Karpas-422 (cell line): ENCODE results near the gene RBMX2. TPM values are rescaled to one million over a fixed set of nuclear protein-coding genes. Genes with fewer than 3 reads are reported as not detected.
A peak's percentile ranks its signal among the peaks of the same experiment; 100 is the strongest.
"Not testable (repeated sequence)": the region's sequence is repeated elsewhere in the genome, so short reads cannot be mapped to it uniquely, and the experiment has no call there.

Source experiments
- DNase-seq: peaks from one replicate; pipeline ENCODE4 v3.0.0-alpha.2; 2015
- H2AFZ ChIP-seq: fragments of 200-600 bp; sonication (generic); 2 replicates; pipeline ENCODE4 v1.6.1; 2014; ENCODE audit warnings: antibody characterized with exemption, low read length, mixed read lengths
- H3K27ac ChIP-seq: fragments of 200-600 bp; sonication (generic); 2 replicates; pipeline ENCODE4 v1.5.1; 2014; ENCODE audit warnings: mild to moderate bottlenecking, low read length, moderate library complexity
- H3K27me3 ChIP-seq: fragments of 200-600 bp; sonication (generic); 2 replicates; pipeline ENCODE4 v1.6.1; 2014; ENCODE audit warnings: low read length, mixed read lengths
- H3K36me3 ChIP-seq: fragments of 200-600 bp; sonication (generic); 2 replicates; pipeline ENCODE4 v1.6.1; 2014; ENCODE audit warnings: low read length, mixed read lengths; ENCODE audit not compliant: insufficient read depth
- H3K4me1 ChIP-seq: fragments of 200-600 bp; sonication (generic); 2 replicates; pipeline ENCODE4 v1.6.1; 2014; ENCODE audit warnings: mild to moderate bottlenecking, low read length, mixed read lengths
- H3K4me2 ChIP-seq: fragments of 200-600 bp; sonication (generic); 2 replicates; pipeline ENCODE4 v1.6.1; 2014; ENCODE audit warnings: low read length, low read depth, mild to moderate bottlenecking; ENCODE audit not compliant: poor library complexity, severe bottlenecking
- H3K4me3 ChIP-seq: fragments of 200-600 bp; sonication (generic); 2 replicates; pipeline ENCODE4 v1.5.1; 2014; ENCODE audit warnings: mild to moderate bottlenecking, antibody characterized with exemption, low read length, mixed read lengths
- H3K79me2 ChIP-seq: fragments of 200-600 bp; sonication (generic); 2 replicates; pipeline ENCODE4 v1.6.1; 2014; ENCODE audit warnings: mild to moderate bottlenecking, low read length, mixed read lengths
- H3K9ac ChIP-seq: fragments of 200-600 bp; sonication (generic); 2 replicates; pipeline ENCODE4 v1.6.0; 2014; ENCODE audit warnings: low read length
- H3K9me2 ChIP-seq: fragments of 200-600 bp; sonication (generic), shearing (Covaris generic); replicated peaks from 2 replicates; pipeline ENCODE4 v1.6.0; 2014; ENCODE audit warnings: mild to moderate bottlenecking, low read length, moderate library complexity; ENCODE audit not compliant: insufficient read depth
- H3K9me3 ChIP-seq: fragments of 300-700, 200-600 bp; sonication (generic); 2 replicates; pipeline ENCODE4 v1.6.1; 2014; ENCODE audit warnings: low read length, mixed read lengths
- H4K20me1 ChIP-seq: fragments of 200-600 bp; sonication (generic); 2 replicates; pipeline ENCODE4 v1.6.1; 2014; ENCODE audit warnings: mild to moderate bottlenecking, antibody characterized with exemption, low read length, low read depth; ENCODE audit not compliant: insufficient read depth
- total RNA-seq: library from RNA; depleted of rRNA; stranded (reverse); fragments of >200 nt; shearing (Covaris generic); gene quantifications from 2 replicates; pipeline ENCODE4 v1.2.3, GENCODE V29; 2014; ENCODE audit warnings: low replicate concordance

RBMX2 gene
- total RNA-seq, 1 experiment from 2014 or later = 16.0 TPM

DNA sequence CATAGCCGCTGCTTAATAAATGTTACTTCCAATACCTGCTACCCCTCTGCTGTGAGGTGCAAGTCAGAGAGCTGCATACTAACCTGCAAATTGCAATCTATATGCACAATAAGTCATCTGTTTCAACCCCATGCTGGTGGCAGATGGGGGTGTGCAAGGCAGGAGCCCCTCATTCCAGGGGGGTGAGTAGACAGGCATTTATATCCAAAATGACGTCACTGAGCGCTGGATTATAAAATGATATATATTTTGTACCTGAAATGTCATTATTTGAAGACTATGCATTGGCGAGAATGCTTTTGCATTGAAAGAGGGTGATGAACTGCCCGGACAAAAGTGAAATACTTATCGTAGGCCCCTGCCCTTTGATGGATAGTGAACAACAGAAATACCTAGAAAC is 24.7 kb downstream of the RBMX2 start:
- Histone ChIP-seq H3K4me3 (no peak overlapping the region), H3K4me1 (no peaks in the 10 kb centered on the region), H4K20me1 (no peaks in the 10 kb centered on the region), H3K27ac (no peak overlapping the region), H3K9me2 (no peaks in the 10 kb centered on the region), H3K4me2 (no peak overlapping the region), H3K79me2 (no peaks in the 10 kb centered on the region), H3K9ac (no peak overlapping the region), H3K27me3 (no peaks in the 10 kb centered on the region), H3K9me3 (no peaks in the 10 kb centered on the region), H3K36me3 (no peaks in the 10 kb centered on the region), H2AFZ (no peak overlapping the region)
- peak; percentile 24 for DNase-seq

DNA sequence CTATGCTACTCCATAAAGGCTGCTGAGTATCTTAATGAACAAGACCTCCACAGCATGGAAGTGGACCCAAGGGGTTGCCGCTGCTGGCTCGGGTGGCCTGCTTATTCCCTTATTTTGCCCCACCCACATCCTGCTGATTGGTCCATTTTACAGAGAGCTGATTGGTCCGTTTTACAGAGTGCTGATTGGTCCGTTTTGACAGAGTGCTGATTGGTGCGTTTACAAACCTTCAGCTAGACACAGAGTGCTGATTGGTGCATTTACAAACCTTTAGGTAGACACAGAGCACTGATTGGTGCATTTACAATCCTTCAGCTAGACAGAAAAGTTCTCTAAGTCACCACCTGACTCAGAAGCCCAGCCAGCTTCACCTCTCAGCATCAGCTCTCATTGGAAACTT is 27.4 kb downstream of the RBMX2 start:
- not testable (repeated sequence) for H3K9me2 ChIP-seq, H2AFZ ChIP-seq, H3K36me3 ChIP-seq, H3K4me3 ChIP-seq, H3K9me3 ChIP-seq, DNase-seq, H3K4me2 ChIP-seq, H3K27ac ChIP-seq, H3K27me3 ChIP-seq, H4K20me1 ChIP-seq, H3K79me2 ChIP-seq, H3K4me1 ChIP-seq, H3K9ac ChIP-seq

GRCh38 chrX:130435937-130436336 is 34.1 kb downstream of the RBMX2 start:
- H3K9me2 ChIP-seq = no peaks in the 10 kb centered on the region
- no peaks in the 10 kb centered on the region for H3K36me3 ChIP-seq
- no peak overlapping the region for H3K27ac ChIP-seq
- no peak overlapping the region for H2AFZ ChIP-seq
- H3K9ac ChIP-seq = no peak overlapping the region
- H3K27me3 ChIP-seq = no peaks in the 10 kb centered on the region
- H3K4me1 ChIP-seq = no peaks in the 10 kb centered on the region
- no peaks in the 10 kb centered on the region for H3K9me3 ChIP-seq
- no peak overlapping the region for H3K4me2 ChIP-seq
- no peaks in the 10 kb centered on the region for H4K20me1 ChIP-seq
- no peaks in the 10 kb centered on the region for H3K79me2 ChIP-seq
- no peak for DNase-seq
- H3K4me3 ChIP-seq = no peak overlapping the region

DNA sequence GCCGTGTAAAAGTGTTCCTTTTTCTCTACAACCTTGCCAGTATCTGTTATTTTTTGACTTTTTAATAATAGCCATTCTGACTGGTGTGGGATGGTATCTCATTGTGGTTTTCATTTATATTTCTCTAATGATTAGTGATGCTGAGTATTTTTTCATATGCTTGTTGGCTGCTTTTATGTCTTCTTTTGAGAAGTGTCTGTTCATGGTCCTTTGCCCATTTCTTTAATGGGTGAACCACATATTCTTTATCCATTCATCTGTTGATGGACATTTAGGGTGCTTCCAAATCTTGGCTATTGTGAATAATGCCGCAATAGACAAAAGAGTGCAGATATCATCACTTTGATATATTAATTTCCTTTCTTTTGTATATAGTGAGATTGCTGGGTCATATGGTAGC is 36.2 kb downstream of the RBMX2 start:
- H3K27me3 ChIP-seq = not testable (repeated sequence)

DNA sequence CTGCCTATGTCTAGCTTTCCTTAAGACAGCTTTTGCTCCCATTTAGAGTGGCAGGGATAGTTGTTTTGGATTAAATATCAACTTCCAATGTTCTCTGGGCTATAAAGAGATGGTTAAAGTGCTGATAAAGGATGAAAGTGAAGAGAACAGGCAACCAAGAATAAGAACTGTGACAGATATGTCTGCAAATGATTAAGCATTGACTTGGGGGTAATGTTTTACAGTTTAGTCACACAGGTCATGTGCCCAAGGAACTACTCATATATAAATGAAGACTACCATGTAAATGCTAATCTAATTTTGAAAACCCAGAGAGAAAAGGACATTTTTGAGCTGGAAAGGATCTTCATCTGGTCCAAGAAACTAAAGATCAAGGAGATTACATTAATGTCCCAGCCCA is 42.1 kb downstream of the RBMX2 start:
- Histone ChIP-seq H3K4me3 (no peak overlapping the region), H3K9me2 (no peaks in the 10 kb centered on the region), H3K4me1 (no peaks in the 10 kb centered on the region), H2AFZ (no peak overlapping the region), H3K27ac (no peak overlapping the region), H3K9ac (no peak overlapping the region), H3K36me3 (no peaks in the 10 kb centered on the region), H3K9me3 (no peaks in the 10 kb centered on the region), H4K20me1 (no peaks in the 10 kb centered on the region), H3K4me2 (no peak overlapping the region), H3K79me2 (no peaks in the 10 kb centered on the region), H3K27me3 (no peaks in the 10 kb centered on the region)
- DNase-seq = no peak

More for the DNA sequence above, 36.2 kb downstream of the RBMX2 start:
- not testable (repeated sequence) for H3K4me2 ChIP-seq, H3K9ac ChIP-seq, H4K20me1 ChIP-seq, H3K4me3 ChIP-seq, DNase-seq, H3K4me1 ChIP-seq, H3K36me3 ChIP-seq, H3K9me2 ChIP-seq, H3K27ac ChIP-seq, H2AFZ ChIP-seq, H3K79me2 ChIP-seq, H3K9me3 ChIP-seq

GRCh38 chrX:130444641-130445336 is 43.0 kb downstream of the RBMX2 start:
- Histone ChIP-seq H3K79me2 (no peaks in the 10 kb centered on the region), H3K4me2 (no peak overlapping the region), H3K27me3 (no peaks in the 10 kb centered on the region), H3K4me1 (no peaks in the 10 kb centered on the region), H3K9me2 (no peaks in the 10 kb centered on the region), H2AFZ (no peak overlapping the region), H4K20me1 (no peaks in the 10 kb centered on the region), H3K4me3 (no peak overlapping the region), H3K27ac (no peak overlapping the region), H3K36me3 (no peaks in the 10 kb centered on the region), H3K9me3 (no peaks in the 10 kb centered on the region), H3K9ac (no peak overlapping the region)
- DNase-seq = no peak

DNA sequence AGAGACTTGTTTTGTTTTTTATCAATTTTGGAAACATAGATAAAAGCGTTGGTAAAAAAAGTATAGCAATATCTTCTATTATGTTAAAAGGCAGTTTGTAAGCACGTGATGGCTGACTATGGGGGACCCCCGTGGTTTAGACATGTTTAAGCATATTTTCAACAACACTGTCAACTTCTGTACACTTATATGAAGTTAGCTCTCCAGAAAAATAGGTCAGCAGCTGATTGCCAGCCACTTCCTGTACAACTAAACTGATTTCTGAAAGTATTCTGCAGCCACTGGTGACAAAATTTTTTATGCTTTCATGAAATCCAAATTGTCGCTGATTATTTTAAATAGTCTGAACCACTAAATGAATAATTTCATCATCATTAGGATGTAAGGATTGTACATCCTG is 45.2 kb downstream of the RBMX2 start:
- Histone ChIP-seq H4K20me1 (no peaks in the 10 kb centered on the region), H3K9me2 (no peaks in the 10 kb centered on the region), H3K9ac (no peak overlapping the region), H3K36me3 (no peaks in the 10 kb centered on the region), H3K4me3 (no peak overlapping the region), H3K4me1 (no peaks in the 10 kb centered on the region), H3K27ac (no peak overlapping the region), H3K79me2 (no peaks in the 10 kb centered on the region), H2AFZ (no peak overlapping the region), H3K4me2 (no peak overlapping the region), H3K9me3 (no peaks in the 10 kb centered on the region), H3K27me3 (no peaks in the 10 kb centered on the region)
- no peak for DNase-seq
